ENCODE measurements around the gene MAP2K4. TPM values are rescaled to one million over a fixed set of nuclear protein-coding genes. Genes with fewer than 3 reads are reported as not detected.

Gene MAP2K4
- total RNA-seq, 4 donors from 2014 or later: 17.6 to 28.6 (median 24.0) TPM

- H3K4me3 ChIP-seq: no peak overlapping the region
- TF ChIP-seq POLR2A (IDR thresholded peaks at IDR 0.05) (no peak), EP300 (IDR thresholded peaks at IDR 0.05) (no peak), CTCF (IDR thresholded peaks at IDR 0.05) (no peak)
- H3K27me3 ChIP-seq: no peaks in the 10 kb centered on the region
- no peaks in the 10 kb centered on the region for H3K9me3 ChIP-seq
- no peak for DNase-seq (ENCODE audit: low spot score in 2 of 2)
- H3K4me1 ChIP-seq: peaks cover 0 to 4% (median 0%) of the 10 kb centered on the region in 4 donors
- H3K36me3 ChIP-seq: peaks cover 0 to 34% (median 0%) of the 10 kb centered on the region in 3 donors
- H3K27ac ChIP-seq: no peak overlapping the region
Observed at GRCh38 chr17:12068946-12069345, 48.3 kb downstream of the MAP2K4 start.

GRCh38 chr17:12070561-12070960, 49.9 kb downstream of the MAP2K4 start:
- no peak for TF ChIP-seq POLR2A (IDR thresholded peaks at IDR 0.05)
- DNase-seq (ENCODE audit: low spot score in 2 of 2): no peak
- H3K27ac ChIP-seq: no peak overlapping the region
- H3K27me3 ChIP-seq: no peaks in the 10 kb centered on the region
- no peak overlapping the region for H3K4me3 ChIP-seq
- peaks cover 0 to 33% (median 0%) of the 10 kb centered on the region in 3 donors for H3K36me3 ChIP-seq
- H3K4me1 ChIP-seq: peaks cover 0 to 4% (median 0%) of the 10 kb centered on the region in 4 donors
- no peaks in the 10 kb centered on the region for H3K9me3 ChIP-seq

- no peak for TF ChIP-seq POLR2A (IDR thresholded peaks at IDR 0.05)
- no peak for TF ChIP-seq EP300 (IDR thresholded peaks at IDR 0.05)
- TF ChIP-seq CTCF (IDR thresholded peaks at IDR 0.05): no peak
- WGBS, 2 donors: 61 to 86% methylated on average over 3 of the region's 3 CpGs
- Histone ChIP-seq H3K27ac (no peak overlapping the region), H3K4me1 (peaks cover 0 to 11% (median 0%) of the 10 kb centered on the region in 4 donors), H3K27me3 (no peaks in the 10 kb centered on the region), H3K9me3 (no peaks in the 10 kb centered on the region), H3K4me3 (no peak overlapping the region), H3K36me3 (peaks cover 0 to 41% (median 0%) of the 10 kb centered on the region in 3 donors)
- DNase-seq (ENCODE audit: low spot score in 2 of 2): no peak
Observed at GRCh38 chr17:12074346-12074745, 53.7 kb downstream of the MAP2K4 start.

- no peak for DNase-seq (ENCODE audit: low spot score in 2 of 2)
- H3K36me3 ChIP-seq: peaks cover 0 to 39% (median 0%) of the 10 kb centered on the region in 3 donors
- no peak overlapping the region for H3K4me3 ChIP-seq
- no peaks in the 10 kb centered on the region for H3K27me3 ChIP-seq
- no peak for TF ChIP-seq CTCF (IDR thresholded peaks at IDR 0.05)
- TF ChIP-seq EP300 (IDR thresholded peaks at IDR 0.05): no peak
- no peak for TF ChIP-seq POLR2A (IDR thresholded peaks at IDR 0.05)
- H3K4me1 ChIP-seq: peaks cover 0 to 22% (median 0%) of the 10 kb centered on the region in 4 donors
- WGBS, 2 donors: 95 to 96% methylated on average over 2 of the region's 2 CpGs
- no peaks in the 10 kb centered on the region for H3K9me3 ChIP-seq
- no peak overlapping the region for H3K27ac ChIP-seq
Observed at GRCh38 chr17:12077773-12078172, 57.1 kb downstream of the MAP2K4 start.

- WGBS, 2 donors: 15 to 21% methylated on average over 2 of the region's 2 CpGs
- H3K36me3 ChIP-seq: peaks cover 0 to 30% (median 0%) of the 10 kb centered on the region in 3 donors
- DNase-seq (ENCODE audit: low spot score in 2 of 2): no peak
- no peaks in the 10 kb centered on the region for H3K27me3 ChIP-seq
- H3K9me3 ChIP-seq: no peaks in the 10 kb centered on the region
- peak overlapping the region in 1 of 4 donors; percentile 29 for H3K27ac ChIP-seq
- no peak for TF ChIP-seq POLR2A (IDR thresholded peaks at IDR 0.05)
- H3K4me3 ChIP-seq: no peak overlapping the region
- H3K4me1 ChIP-seq: peaks cover 0 to 23% (median 0%) of the 10 kb centered on the region in 4 donors
Observed at GRCh38 chr17:12078791-12079190, 58.1 kb downstream of the MAP2K4 start.

DNA sequence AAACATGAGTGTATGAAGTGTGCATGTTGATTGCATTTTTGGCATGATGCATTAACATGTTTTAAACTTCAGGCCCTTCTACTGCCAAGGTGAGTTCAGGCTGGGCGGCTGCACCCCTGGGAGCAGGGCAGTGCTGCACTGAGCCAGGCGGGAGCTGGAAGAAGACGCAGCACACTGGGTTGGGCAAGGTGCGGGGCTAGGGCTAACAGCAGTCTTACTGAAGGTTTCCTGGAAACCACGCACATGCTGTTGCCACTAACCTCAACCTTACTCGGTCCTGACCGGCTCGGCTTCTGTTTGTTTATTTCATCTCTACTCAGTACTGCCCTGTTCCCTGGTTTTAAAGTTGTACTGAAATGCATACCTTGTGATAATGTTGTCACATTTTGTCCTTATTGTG, 61.0 kb downstream of the MAP2K4 start:
- TF ChIP-seq POLR2A (IDR thresholded peaks at IDR 0.05) (no peak), CTCF (IDR thresholded peaks at IDR 0.05) (no peak), EP300 (IDR thresholded peaks at IDR 0.05) (no peak)
- Histone ChIP-seq H3K4me3 (no peak overlapping the region), H3K27ac (no peak overlapping the region), H3K27me3 (no peaks in the 10 kb centered on the region), H3K4me1 (peaks cover 0 to 23% (median 0%) of the 10 kb centered on the region in 4 donors), H3K36me3 (peaks cover 0 to 23% (median 3%) of the 10 kb centered on the region in 3 donors), H3K9me3 (no peaks in the 10 kb centered on the region)
- no peak for DNase-seq (ENCODE audit: low spot score in 2 of 2)
- 86 to 89% methylated on average over 8 of the region's 8 CpGs for WGBS, 2 donors
